Coronary artery (tissue), 2 donors: ENCODE data around the gene STK38L.

Experiments
- DNase-seq: peaks from one replicate; pipeline ENCODE4 v3.0.0-alpha.2; 2017; ENCODE audit warnings: low spot score
- H3K27ac ChIP-seq, 2 donors: fragments of 200-600 bp; sonication (generic); one replicate each; pipeline ENCODE4 v1.5.1; 2016 to 2019
- H3K4me3 ChIP-seq: fragments of 200-600 bp; sonication (generic); 2 replicates; pipeline ENCODE4 v1.5.1; 2016; ENCODE audit warnings: mild to moderate bottlenecking, moderate library complexity
- TF ChIP-seq, protein P1 (sequence below): fragments of 200-600 bp; sonication (generic); IDR thresholded peaks from one replicate; pipeline ENCODE4 v1.5.1; 2019; ENCODE audit warnings: antibody characterized with exemption

Gene STK38L

DNA sequence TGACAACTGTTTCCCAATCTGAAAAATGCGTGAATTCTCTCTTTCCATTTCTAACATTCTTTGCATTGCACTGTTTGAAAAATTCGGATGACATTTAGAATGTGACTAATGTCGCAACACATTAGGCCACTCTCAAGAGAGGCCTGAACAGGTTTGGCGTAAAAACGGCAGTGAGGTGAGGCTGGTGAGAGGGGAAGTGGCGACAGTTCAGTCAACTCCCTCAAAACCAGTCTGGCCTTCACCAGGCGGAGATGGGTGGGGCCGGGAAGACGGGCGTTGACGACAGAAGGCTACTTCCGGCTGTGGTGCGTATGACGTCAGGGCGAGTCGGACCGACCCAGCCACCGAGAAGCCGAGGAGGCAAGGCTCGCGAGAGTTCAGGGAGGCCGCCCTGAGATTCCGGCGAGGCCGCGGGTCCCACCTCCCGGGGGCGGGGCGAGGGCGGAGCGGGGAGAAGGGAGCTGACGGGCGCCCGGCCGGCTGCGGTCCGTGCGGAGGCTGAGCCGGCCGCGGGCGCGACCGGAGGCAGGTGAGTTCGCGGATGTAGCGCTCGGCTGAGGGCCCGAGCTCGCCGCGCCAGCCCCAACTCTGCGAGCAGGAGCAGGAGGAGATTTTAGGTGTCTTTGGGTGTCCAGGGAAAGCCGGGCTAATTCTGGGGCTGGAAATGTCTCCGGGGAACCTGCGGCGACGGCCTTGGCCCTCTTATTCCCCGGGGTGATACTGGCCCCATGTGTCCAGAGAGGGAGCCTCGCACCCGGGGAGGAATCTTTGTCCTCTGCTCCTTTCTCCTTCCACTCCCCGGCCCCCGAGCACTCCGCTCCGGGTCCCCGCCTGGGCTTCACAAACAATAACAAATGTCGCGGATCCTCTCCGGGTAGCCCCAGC, at the start of gene STK38L:
TSS of gene STK38L (plus strand) at position 483 of the 885 bp plus-strand sequence. CDS start 53,435 bp downstream, outside the sequence.
- peak; percentile 99 for DNase-seq
- peak within 1 kb of the TSS; percentile 84 for H3K4me3 ChIP-seq
- TF ChIP-seq, protein P1, sequence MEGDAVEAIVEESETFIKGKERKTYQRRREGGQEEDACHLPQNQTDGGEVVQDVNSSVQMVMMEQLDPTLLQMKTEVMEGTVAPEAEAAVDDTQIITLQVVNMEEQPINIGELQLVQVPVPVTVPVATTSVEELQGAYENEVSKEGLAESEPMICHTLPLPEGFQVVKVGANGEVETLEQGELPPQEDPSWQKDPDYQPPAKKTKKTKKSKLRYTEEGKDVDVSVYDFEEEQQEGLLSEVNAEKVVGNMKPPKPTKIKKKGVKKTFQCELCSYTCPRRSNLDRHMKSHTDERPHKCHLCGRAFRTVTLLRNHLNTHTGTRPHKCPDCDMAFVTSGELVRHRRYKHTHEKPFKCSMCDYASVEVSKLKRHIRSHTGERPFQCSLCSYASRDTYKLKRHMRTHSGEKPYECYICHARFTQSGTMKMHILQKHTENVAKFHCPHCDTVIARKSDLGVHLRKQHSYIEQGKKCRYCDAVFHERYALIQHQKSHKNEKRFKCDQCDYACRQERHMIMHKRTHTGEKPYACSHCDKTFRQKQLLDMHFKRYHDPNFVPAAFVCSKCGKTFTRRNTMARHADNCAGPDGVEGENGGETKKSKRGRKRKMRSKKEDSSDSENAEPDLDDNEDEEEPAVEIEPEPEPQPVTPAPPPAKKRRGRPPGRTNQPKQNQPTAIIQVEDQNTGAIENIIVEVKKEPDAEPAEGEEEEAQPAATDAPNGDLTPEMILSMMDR: peak; percentile 13
- H3K27ac ChIP-seq: peak within 1 kb of the TSS; percentile 87 to 94

DNA sequence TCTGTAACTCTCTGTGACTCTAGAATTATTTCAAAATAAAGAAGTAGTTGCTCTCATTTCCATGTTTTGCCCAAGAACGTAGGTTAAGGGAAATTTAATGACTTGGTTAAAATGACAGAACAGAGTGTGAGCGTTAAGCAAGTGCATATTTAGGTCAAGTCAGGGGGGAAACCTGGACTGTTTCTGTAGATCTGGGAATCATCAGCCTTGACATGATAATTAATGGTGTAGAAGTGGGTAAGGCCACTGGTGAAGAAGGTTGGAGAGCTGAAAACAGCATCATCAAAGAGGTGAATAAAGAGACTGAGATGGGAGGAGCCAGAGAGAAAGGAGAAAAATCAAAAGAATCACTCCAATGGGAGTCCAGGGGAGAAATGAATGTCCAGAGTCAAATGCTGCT, 49.4 kb upstream of the STK38L start:
- TF ChIP-seq, protein P1: no peak
- H3K27ac ChIP-seq: peak overlapping the region; percentile 85 to 89
- DNase-seq: no peak
- no peak overlapping the region for H3K4me3 ChIP-seq

DNA sequence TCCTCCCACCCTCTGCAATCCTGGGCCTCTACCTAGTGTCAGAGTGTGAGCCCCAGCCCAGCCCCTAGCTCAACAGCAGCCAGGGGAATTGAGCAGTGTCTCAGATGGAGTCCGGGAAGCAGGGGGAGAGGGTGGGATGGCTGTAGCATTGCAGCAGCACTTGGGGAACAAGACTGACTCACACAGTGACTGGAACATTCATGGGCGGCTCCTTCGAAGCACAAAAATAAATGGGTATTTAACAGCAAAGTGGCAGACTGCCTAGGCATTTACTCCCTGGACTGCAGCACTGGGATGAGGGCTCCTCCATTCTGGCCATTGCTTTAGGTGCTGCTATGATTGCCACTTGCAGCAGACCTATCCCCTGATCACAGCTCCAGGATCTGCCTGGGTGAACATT, 46.0 kb upstream of the STK38L start:
- H3K4me3 ChIP-seq: no peak overlapping the region
- TF ChIP-seq, protein P1: no peak
- peak overlapping the region; percentile 85 to 95 for H3K27ac ChIP-seq
- peak; percentile 92 for DNase-seq

DNA sequence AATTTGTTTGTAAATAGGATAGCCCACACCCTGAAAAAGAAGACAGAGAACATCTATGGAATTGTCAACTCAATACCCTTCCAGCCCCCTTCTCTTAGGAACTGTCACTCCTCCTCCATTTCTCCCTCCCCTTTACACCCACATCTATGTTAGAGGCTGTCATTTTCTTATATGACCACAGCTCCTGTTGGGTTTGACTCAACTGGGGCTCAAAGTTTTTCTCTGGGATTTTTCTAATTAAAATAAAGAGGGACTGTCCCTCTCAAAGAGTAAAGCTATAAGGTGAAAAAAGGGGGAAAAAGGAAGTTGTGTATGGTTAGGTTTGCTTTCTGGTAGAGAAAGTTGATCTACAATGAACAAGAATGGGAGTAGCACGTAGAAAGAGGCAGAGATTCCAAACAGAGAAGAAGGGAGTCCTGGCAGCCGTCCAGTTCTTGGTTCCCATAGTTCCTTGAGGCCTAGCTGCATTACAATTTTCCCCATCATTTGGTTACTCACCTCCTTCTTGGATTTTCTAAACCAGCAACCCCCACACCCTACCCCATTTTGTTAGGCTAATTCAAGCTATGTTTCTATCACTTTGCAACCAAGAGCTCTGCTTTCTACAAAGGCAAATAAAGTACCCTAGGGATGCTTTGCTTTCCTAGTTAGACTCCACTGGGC, 44.3 kb upstream of the STK38L start:
- H3K27ac ChIP-seq: peak overlapping the region; percentile 85 to 95
- TF ChIP-seq, protein P1: no peak
- no peak for DNase-seq
- no peak overlapping the region for H3K4me3 ChIP-seq

DNA sequence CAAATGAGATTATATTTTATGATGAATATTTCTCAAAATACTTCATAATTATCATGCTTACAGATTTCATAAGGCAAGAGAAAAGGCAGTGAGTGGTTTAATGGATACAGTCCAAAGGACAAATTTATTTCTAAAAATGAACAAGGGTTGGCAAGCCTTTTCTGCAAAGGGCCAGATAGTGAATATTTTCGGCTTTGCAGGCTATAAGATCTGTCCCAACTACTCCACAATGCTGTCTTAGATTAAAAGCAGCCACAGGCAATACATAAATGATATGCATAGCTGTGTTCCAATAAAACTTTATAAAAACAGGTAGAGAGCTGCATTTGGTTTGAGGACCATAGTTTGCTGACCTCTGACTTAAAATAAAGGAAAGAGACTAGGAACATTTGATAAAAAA, 42.9 kb upstream of the STK38L start:
- Histone ChIP-seq H3K27ac (peak overlapping the region; percentile 78 to 85), H3K4me3 (no peak overlapping the region)
- no peak for DNase-seq
- TF ChIP-seq, protein P1: no peak

DNA sequence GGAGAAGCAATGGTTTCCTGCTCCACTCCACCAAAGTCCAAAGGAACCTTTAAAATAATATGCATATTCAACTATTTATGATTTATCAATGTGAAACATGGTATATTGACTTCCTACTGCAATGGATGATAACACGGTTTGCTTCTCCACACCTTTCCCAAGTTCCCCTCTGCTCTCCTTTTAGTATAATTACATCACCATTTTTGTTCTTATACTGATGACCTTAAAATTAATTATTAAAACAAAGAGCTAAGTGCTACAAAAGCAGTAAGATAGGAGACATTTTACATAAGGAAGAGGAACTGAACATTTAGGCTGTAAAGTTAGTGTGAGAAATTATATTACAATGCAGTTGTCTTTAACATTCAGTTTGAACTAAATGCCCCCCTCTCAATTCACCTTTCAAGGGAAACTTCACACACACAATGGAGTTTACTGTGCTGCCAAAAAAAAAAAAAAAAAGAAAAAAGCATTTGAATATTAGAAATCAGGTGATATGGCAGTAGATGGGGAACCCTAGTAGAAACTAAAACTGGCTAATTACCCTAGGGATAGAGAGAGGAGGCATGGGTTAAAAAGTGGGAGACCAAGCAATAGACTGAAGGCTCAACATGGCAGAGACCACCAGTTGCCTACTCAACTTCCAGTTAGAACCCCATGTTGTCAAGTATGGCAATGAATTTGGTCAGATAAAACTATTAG, 37.1 kb upstream of the STK38L start:
- TF ChIP-seq, protein P1: no peak
- Histone ChIP-seq H3K27ac (no peak overlapping the region), H3K4me3 (no peak overlapping the region)
- DNase-seq: no peak
